HepG2 (cell line): ENCODE measurements around the gene AIP. TPM values are rescaled to one million over a fixed set of nuclear protein-coding genes. Genes with fewer than 3 reads are reported as not detected.
A peak's percentile ranks its signal among the peaks of the same experiment; 100 is the strongest.

Source experiments
- AGO2 ChIP-seq: fragments of 200-400 bp; formaldehyde crosslinking; optimal IDR thresholded peaks from 2 replicates; pipeline ENCODE3; 2017; ENCODE audit warnings: mild to moderate bottlenecking, low read depth, low read length, moderate library complexity
- EZH2 ChIP-seq: conservative IDR thresholded peaks from 2 replicates; pipeline ENCODE4 v1.6.1; 2012; ENCODE audit warnings: mild to moderate bottlenecking, low read depth, low read length, moderate library complexity
- KDM1A ChIP-seq: IDR thresholded peaks from 2 replicates; pipeline ENCODE4 v1.6.1; 2016; ENCODE audit warnings: missing compliant biosample characterization
- KLF13 ChIP-seq: sonication (generic); formaldehyde crosslinking; IDR thresholded peaks from 2 replicates; pipeline ENCODE4 v1.4.0; 2020; ENCODE audit warnings: mild to moderate bottlenecking, missing genetic modification reagents
- KMT2B ChIP-seq: IDR thresholded peaks from 2 replicates; pipeline ENCODE4 v1.6.1; 2016; ENCODE audit warnings: missing genetic modification reagents, missing compliant biosample characterization
- MED8 ChIP-seq: sonication (generic); formaldehyde crosslinking; IDR thresholded peaks from 2 replicates; pipeline ENCODE4 v1.8.1; 2023; ENCODE audit warnings: mild to moderate bottlenecking, missing genetic modification reagents; ENCODE audit not compliant: insufficient replicate concordance
- MEIS2 ChIP-seq: sonication (generic); formaldehyde crosslinking; IDR thresholded peaks from 2 replicates; pipeline ENCODE4 v1.9.0; 2021; ENCODE audit warnings: mild to moderate bottlenecking, missing genetic modification reagents
- NAIF1 ChIP-seq: sonication (generic); formaldehyde crosslinking; IDR thresholded peaks from 2 replicates; pipeline ENCODE4 v1.5.0; 2020; ENCODE audit warnings: mild to moderate bottlenecking, missing genetic modification reagents, borderline replicate concordance
- NFYC ChIP-seq: IDR thresholded peaks from 2 replicates; pipeline ENCODE4 v1.6.1; 2016; ENCODE audit warnings: missing genetic modification reagents, missing compliant biosample characterization
- NR2F6 ChIP-seq, 2 experiments: IDR thresholded peaks; 2 replicates each; pipeline ENCODE4 v1.6.1; 2016; ENCODE audit warnings: antibody characterized with exemption in 1 of 2, mild to moderate bottlenecking in 1 of 2
- PRMT3 ChIP-seq: sonication (generic); formaldehyde crosslinking; IDR thresholded peaks from 2 replicates; pipeline ENCODE4 v1.8.1; 2022; ENCODE audit warnings: low read depth, mild to moderate bottlenecking, moderate library complexity, missing genetic modification reagents, borderline replicate concordance
- SP5 ChIP-seq: IDR thresholded peaks from 2 replicates; pipeline ENCODE4 v1.6.1; 2016; ENCODE audit warnings: low read depth, borderline replicate concordance
- ZEB1 ChIP-seq: IDR thresholded peaks from 2 replicates; pipeline ENCODE4 v1.6.1; 2012; ENCODE audit warnings: mild to moderate bottlenecking, low read depth, inconsistent platforms; ENCODE audit not compliant: insufficient replicate concordance
- ZKSCAN1 ChIP-seq: fragments of 150-350 bp; IDR thresholded peaks from 2 replicates; pipeline ENCODE4 v1.6.1; 2014; ENCODE audit warnings: low read length
- ZNF17 ChIP-seq: sonication (generic); formaldehyde crosslinking; IDR thresholded peaks from 2 replicates; pipeline ENCODE4 v1.5.0; 2020; ENCODE audit warnings: mild to moderate bottlenecking, missing genetic modification reagents
- ZNF839 ChIP-seq: sonication (generic); formaldehyde crosslinking; IDR thresholded peaks from 2 replicates; pipeline ENCODE4 v1.4.0; 2020; ENCODE audit warnings: missing genetic modification reagents, mild to moderate bottlenecking, borderline replicate concordance
- ZNF883 ChIP-seq: sonication (generic); formaldehyde crosslinking; IDR thresholded peaks from 2 replicates; pipeline ENCODE4 v1.5.1; 2020; ENCODE audit warnings: mild to moderate bottlenecking, missing genetic modification reagents; ENCODE audit errors: not compliant biosample characterization
- polyA plus RNA-seq, 8 experiments: library from polyadenylated mRNA; depleted of rRNA in 3 of 8; stranded (reverse) in 7 of 8; unstranded in 1 of 8; fragments of >200 nt; fragmentation: Illumina TruSeq in 4 of 8; extraction: Trizol in 4 of 8; gene quantifications; 2 replicates each; pipeline versions ENCODE4 v1.2.1 to v1.2.3, GENCODE V29; 2011 to 2016; ENCODE audit warnings: low read depth in 4 of 8, missing spikeins in 1 of 8, mixed read lengths in 1 of 8; ENCODE audit not compliant: insufficient read depth in 1 of 8
- total RNA-seq, 5 experiments: library from RNA; depleted of rRNA; stranded (reverse); fragments of >200 nt; fragmentation: Illumina TruSeq; extraction: Trizol; gene quantifications; 2 replicates each; pipeline ENCODE4 v1.2.3, GENCODE V29; 2016; ENCODE audit warnings: low read depth in 1 of 5
- TF ChIP-seq, protein P1 (sequence below): sonication (generic); formaldehyde crosslinking; IDR thresholded peaks from 2 replicates; pipeline ENCODE4 v1.4.0; 2020; ENCODE audit warnings: low read depth, mild to moderate bottlenecking, missing genetic modification reagents
- TF ChIP-seq, protein P2 (sequence below): IDR thresholded peaks from 2 replicates; pipeline ENCODE4 v1.6.1; 2016; ENCODE audit warnings: low read depth, control low read depth
- TF ChIP-seq, protein P3 (sequence below): sonication (generic); formaldehyde crosslinking; IDR thresholded peaks from 2 replicates; pipeline ENCODE4 v1.4.0; 2020; ENCODE audit warnings: missing genetic modification reagents
- TF ChIP-seq, protein P4 (sequence below): sonication (generic); formaldehyde crosslinking; IDR thresholded peaks from 2 replicates; pipeline ENCODE4 v1.4.0; 2020; ENCODE audit warnings: mild to moderate bottlenecking, low read depth, missing genetic modification reagents
- TF ChIP-seq, protein P5 (sequence below): IDR thresholded peaks from 2 replicates; pipeline ENCODE4 v1.6.1; 2016; ENCODE audit warnings: low read depth, borderline replicate concordance
- TF ChIP-seq, protein P6 (sequence below): sonication (generic); formaldehyde crosslinking; IDR thresholded peaks from 2 replicates; pipeline ENCODE4 v1.9.0; 2022; ENCODE audit warnings: low read depth, missing genetic modification reagents

The AIP gene
- total and polyA plus RNA-seq, 2 of the 13 experiments (the other 11 are each of a cell fraction or from before 2014, with no cell fraction given), result 51.8 to 110 TPM

DNA sequence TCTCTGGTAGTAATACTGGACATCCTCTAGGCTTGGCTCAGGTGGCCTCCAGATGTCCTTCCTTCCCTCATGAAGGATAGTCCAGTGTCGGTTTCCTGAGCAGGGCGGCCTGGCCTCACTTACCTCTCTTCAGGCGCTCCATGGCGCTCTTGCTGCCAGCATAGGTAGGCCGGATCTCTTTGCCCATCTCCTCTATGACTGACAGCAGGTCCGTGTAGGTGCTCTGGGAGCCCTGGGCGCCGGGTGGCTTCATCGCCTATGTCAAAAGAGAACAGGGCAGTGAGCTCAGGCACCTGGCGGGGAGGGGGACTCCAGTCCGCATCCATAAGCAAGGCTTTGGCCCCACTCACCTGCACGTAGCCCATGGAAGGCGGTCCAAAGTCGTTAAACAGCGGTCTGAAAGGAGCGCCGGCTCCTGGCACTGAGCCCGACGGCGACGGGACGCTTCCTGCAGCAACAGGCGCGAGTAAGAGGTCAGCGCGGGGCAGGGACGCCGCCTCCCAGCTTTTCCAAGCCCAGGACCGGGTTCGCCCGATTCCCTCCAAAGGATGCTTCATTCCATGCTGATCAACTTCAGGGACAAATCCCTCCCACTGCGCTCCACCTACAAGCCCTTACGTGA lies 24.5 kb downstream of the AIP start (continued):
- TF ChIP-seq ZNF883 (CRISPR knock-in tag) (no peak), AGO2 (peak; percentile 47), MEIS2 (CRISPR knock-in tag) (no peak), SP5 (CRISPR knock-in tag) (no peak), MED8 (CRISPR knock-in tag) (no peak), KDM1A (CRISPR knock-in tag) (no peak), ZEB1 (no peak), ZNF839 (CRISPR knock-in tag) (peak; percentile 75; the same call in 1 of the 2 replicates), PRMT3 (0 out of 2 replicates have a peak, but pooled peaks have one; percentile 61), ZKSCAN1 (no peak), KMT2B (CRISPR knock-in tag) (no peak; the same call in 1 of the 2 replicates), NR2F6 (IDR thresholded peaks at IDR 0.05) (no peak), NR2F6 (CRISPR knock-in tag; IDR thresholded peaks at IDR 0.05) (0 out of 2 replicates have a peak, but pooled peaks have one; percentile 11), NAIF1 (CRISPR knock-in tag) (0 out of 2 replicates have a peak, but pooled peaks have one; percentile 30), EZH2 (no peak), ZNF17 (CRISPR knock-in tag) (0 out of 2 replicates have a peak, but pooled peaks have one; percentile 73), KLF13 (CRISPR knock-in tag) (0 out of 2 replicates have a peak, but pooled peaks have one; percentile 86), NFYC (CRISPR knock-in tag) (no peak)
- TF ChIP-seq, protein P1, sequence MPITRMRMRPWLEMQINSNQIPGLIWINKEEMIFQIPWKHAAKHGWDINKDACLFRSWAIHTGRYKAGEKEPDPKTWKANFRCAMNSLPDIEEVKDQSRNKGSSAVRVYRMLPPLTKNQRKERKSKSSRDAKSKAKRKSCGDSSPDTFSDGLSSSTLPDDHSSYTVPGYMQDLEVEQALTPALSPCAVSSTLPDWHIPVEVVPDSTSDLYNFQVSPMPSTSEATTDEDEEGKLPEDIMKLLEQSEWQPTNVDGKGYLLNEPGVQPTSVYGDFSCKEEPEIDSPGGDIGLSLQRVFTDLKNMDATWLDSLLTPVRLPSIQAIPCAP (CRISPR knock-in tag), result 0 out of 2 replicates have a peak, but pooled peaks have one; percentile 49
- TF ChIP-seq, protein P2, sequence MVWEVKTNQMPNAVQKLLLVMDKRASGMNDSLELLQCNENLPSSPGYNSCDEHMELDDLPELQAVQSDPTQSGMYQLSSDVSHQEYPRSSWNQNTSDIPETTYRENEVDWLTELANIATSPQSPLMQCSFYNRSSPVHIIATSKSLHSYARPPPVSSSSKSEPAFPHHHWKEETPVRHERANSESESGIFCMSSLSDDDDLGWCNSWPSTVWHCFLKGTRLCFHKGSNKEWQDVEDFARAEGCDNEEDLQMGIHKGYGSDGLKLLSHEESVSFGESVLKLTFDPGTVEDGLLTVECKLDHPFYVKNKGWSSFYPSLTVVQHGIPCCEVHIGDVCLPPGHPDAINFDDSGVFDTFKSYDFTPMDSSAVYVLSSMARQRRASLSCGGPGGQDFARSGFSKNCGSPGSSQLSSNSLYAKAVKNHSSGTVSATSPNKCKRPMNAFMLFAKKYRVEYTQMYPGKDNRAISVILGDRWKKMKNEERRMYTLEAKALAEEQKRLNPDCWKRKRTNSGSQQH (CRISPR knock-in tag), result no peak
- TF ChIP-seq, protein P3, sequence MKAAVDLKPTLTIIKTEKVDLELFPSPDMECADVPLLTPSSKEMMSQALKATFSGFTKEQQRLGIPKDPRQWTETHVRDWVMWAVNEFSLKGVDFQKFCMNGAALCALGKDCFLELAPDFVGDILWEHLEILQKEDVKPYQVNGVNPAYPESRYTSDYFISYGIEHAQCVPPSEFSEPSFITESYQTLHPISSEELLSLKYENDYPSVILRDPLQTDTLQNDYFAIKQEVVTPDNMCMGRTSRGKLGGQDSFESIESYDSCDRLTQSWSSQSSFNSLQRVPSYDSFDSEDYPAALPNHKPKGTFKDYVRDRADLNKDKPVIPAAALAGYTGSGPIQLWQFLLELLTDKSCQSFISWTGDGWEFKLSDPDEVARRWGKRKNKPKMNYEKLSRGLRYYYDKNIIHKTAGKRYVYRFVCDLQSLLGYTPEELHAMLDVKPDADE (CRISPR knock-in tag), result no peak
- TF ChIP-seq, protein P4, sequence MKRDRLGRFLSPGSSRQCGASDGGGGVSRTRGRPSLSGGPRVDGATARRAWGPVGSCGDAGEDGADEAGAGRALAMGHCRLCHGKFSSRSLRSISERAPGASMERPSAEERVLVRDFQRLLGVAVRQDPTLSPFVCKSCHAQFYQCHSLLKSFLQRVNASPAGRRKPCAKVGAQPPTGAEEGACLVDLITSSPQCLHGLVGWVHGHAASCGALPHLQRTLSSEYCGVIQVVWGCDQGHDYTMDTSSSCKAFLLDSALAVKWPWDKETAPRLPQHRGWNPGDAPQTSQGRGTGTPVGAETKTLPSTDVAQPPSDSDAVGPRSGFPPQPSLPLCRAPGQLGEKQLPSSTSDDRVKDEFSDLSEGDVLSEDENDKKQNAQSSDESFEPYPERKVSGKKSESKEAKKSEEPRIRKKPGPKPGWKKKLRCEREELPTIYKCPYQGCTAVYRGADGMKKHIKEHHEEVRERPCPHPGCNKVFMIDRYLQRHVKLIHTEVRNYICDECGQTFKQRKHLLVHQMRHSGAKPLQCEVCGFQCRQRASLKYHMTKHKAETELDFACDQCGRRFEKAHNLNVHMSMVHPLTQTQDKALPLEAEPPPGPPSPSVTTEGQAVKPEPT, result no peak
- TF ChIP-seq, protein P5, sequence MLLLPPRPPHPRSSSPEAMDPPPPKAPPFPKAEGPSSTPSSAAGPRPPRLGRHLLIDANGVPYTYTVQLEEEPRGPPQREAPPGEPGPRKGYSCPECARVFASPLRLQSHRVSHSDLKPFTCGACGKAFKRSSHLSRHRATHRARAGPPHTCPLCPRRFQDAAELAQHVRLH, result no peak
- TF ChIP-seq, protein P6, sequence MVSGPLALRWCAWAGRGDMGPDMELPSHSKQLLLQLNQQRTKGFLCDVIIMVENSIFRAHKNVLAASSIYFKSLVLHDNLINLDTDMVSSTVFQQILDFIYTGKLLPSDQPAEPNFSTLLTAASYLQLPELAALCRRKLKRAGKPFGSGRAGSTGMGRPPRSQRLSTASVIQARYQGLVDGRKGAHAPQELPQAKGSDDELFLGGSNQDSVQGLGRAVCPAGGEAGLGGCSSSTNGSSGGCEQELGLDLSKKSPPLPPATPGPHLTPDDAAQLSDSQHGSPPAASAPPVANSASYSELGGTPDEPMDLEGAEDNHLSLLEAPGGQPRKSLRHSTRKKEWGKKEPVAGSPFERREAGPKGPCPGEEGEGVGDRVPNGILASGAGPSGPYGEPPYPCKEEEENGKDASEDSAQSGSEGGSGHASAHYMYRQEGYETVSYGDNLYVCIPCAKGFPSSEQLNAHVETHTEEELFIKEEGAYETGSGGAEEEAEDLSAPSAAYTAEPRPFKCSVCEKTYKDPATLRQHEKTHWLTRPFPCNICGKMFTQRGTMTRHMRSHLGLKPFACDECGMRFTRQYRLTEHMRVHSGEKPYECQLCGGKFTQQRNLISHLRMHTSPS (CRISPR knock-in tag), result no peak
